ENCODE results near the gene IRF7.

IRF7 gene

GRCh38 chr11:623349-623869, 7.7 kb upstream of the IRF7 start:
- no peak for FAIRE-seq
- DNase-seq (ENCODE audit: insufficient read length, low spot score): no peak

GRCh38 chr11:621838-622237, 6.1 kb upstream of the IRF7 start:
- no peak for DNase-seq (ENCODE audit: insufficient read length, low spot score)
- no peak for FAIRE-seq

DNA sequence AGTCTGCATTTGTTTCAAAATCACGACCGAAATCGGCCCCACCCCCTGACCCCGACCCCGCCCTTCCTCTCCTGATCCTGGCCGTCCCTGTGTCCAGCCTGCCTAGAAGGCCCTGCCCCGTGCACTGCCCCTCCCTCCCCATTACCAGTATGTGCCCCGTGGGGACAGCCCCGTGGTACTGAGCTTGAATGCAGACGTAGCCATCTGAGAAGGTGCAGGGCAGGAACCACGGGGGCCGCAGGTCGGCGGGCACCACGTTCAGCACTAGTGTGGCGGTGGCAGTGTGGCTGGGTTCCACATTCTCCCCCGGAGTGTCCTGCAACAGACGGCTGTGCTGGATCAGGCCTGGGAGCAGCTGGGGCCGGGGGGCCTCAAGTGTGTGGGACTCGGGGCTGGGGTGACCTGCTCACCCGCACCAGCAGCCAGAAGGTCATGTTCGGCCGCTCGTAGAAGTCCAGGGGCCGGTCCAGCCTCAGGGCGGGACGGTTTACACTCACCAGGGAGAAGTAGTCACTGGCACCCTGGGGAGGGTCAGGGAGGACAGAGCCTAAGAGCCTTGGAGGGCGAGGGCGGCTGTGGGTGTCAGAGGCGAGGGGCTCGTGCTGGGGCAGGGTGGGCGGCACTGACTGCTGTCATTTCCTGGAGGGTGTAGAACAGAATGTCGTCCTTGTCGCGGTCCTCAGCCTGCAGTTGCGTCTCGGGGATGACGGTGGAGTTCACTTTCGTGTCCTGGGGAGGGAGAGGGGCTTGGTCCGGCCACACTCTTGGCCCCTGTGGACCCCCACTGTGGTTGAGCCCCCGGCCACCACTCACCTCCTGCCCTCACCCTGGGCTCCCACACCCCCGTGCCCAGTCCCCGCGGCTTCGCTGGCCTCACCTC, 5.4 kb upstream of the IRF7 start:
- no peak for DNase-seq (ENCODE audit: insufficient read length, low spot score)
- FAIRE-seq: no peak

- DNase-seq (ENCODE audit: insufficient read length, low spot score): no peak
- FAIRE-seq: no peak
Observed at GRCh38 chr11:620201-620600, 4.5 kb upstream of the IRF7 start.

DNA sequence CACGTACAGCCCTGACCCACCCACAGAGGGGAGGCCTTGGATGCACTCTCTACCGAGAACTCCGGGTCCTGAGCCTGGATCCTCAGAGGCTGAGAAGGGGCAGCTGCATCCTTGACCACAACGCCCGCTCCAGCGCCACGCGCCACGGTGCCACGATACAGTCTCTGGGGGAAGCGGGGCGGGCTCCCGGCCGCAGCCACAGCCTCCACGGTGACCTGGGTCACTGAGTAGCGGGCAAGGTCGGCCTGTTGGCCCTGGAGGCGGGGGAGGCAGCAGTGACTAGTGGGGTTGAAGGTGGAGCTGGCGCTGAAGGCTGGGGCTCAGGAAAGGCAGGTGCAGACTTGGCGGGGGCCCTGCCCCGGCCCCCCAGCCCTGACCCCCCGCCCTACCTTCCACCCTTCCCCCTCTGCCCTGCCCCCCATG, 3.9 kb upstream of the IRF7 start:
- DNase-seq (ENCODE audit: insufficient read length, low spot score): no peak
- no peak for FAIRE-seq

- DNase-seq (ENCODE audit: insufficient read length, low spot score): no peak
Observed at GRCh38 chr11:618856-619627, 3.3 kb upstream of the IRF7 start.

DNA sequence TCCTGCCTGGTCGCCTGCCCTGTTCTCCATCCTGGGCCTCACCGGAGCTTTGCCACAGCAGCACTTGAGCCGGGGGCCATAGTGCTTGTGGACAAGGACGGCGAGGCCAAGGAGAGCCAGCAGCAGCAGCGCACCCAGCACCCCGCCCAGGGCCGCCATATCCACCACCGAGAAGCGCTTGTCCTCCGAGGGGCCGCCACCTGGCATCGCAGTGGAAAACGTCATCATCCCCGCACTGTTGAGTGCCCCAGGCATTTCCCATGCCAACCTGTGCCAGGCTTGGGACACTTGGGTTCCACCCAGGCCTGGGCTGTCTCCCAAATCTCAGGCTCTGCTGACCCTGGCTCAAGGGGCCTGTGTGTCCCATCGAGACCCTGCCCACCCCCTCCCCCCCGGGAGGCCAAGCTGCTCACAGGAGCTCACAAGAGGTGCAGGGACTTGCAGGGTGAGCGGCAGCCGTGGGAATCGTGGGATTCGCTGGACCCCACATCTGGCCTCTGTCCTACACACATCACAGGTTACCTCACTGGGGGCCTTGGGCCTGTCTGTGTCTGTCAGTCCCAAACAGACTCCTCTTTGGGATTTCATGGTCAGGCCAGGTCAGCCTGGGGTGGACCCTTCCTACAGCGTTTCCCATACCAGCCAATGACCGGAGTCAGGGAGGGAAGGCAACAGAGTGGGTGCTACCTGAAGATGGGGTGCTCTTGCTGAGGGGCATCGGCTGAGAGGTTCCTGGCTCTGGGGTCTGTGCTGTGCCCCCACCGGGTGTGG, 2.3 kb upstream of the IRF7 start:
- no peak for DNase-seq (ENCODE audit: insufficient read length, low spot score)
- FAIRE-seq: no peak

More at GRCh38 chr11:618856-619627, 3.3 kb upstream of the IRF7 start:
- FAIRE-seq: no peak

DNA sequence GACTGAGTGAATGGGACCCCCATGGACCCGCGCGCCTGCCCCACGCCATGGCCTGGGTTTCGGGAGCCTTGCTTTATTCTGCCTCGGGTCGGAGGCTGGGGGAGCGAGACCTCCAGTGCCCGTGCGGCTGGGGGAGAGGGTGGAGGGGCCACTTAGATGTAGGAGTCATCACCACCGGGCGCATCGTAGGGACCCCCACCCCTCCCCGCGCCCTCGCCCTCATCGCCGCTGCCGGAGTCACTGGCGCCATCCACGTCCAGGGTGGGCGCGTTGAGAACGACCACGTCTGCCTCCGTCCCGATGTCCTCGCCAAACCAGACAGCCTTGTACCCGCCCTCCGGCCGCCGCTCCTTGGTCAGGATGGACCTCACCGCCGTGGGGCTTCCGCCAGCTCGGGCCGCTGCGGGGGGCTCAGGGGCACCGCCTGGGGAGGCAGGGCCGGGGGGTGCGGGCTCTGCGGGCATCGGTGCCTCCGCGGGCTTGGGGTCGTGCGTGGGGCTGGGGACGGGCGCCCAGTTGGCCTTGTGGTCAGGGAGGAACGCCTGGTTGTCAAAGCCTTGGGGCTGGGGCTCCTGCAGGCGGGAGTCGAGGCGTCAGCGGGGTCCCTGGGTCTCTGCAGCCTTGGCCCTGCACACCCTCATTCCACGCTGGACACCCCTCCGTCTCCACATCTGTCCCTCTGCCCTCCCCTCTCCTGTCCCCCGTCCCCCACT, 1.6 kb upstream of the IRF7 start:
- DNase-seq (ENCODE audit: insufficient read length, low spot score): no peak
- FAIRE-seq: no peak

GRCh38 chr11:616320-617198, 809 bp upstream of the IRF7 start:
- DNase-seq (ENCODE audit: insufficient read length, low spot score): no peak
- FAIRE-seq: no peak

- no peak for DNase-seq (ENCODE audit: insufficient read length, low spot score)
- no peak for FAIRE-seq
Observed at GRCh38 chr11:614623-615503, 887 bp downstream of the IRF7 start.

GRCh38 chr11:614021-614622, 1.6 kb downstream of the IRF7 start:
- no peak for DNase-seq (ENCODE audit: insufficient read length, low spot score)
- no peak for FAIRE-seq

DNA sequence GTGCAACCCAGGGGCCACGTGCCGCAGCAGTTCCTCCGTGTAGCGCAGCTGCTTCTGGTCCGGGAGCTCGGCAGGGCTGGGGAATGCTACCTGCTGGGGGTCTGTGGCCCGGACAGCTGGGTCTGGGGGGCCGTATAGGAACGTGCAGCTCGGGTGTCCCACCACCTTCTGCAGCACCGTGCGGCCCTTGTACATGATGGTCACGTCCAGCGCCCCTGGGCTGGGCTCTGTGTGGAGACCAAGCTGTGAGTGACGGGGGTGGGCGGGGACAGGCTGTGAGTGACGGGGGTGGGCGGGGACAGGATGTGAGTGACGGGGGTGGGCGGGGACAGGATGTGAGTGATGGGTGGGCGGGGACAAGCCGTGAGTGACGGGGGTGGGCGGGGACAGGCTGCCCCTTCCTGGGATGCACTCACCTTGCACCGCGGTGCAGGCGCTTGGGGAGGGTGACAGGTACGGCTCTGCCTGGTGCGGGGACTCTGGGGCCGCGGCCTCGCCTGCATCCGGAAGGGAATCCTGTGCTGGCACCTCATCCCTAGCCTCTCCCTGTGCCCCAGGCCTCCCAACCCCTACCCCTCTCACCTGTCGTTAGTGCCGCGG, 2.3 kb downstream of the IRF7 start:
- DNase-seq (ENCODE audit: insufficient read length, low spot score) (peak; percentile 43), FAIRE-seq (no peak)

GRCh38 chr11:612961-613300, 2.8 kb downstream of the IRF7 start:
- FAIRE-seq (no peak), DNase-seq (ENCODE audit: insufficient read length, low spot score) (no peak)

GRCh38 chr11:612201-612960, 3.4 kb downstream of the IRF7 start:
- peak; percentile 36 for DNase-seq (ENCODE audit: insufficient read length, low spot score)
- FAIRE-seq: no peak

DNA sequence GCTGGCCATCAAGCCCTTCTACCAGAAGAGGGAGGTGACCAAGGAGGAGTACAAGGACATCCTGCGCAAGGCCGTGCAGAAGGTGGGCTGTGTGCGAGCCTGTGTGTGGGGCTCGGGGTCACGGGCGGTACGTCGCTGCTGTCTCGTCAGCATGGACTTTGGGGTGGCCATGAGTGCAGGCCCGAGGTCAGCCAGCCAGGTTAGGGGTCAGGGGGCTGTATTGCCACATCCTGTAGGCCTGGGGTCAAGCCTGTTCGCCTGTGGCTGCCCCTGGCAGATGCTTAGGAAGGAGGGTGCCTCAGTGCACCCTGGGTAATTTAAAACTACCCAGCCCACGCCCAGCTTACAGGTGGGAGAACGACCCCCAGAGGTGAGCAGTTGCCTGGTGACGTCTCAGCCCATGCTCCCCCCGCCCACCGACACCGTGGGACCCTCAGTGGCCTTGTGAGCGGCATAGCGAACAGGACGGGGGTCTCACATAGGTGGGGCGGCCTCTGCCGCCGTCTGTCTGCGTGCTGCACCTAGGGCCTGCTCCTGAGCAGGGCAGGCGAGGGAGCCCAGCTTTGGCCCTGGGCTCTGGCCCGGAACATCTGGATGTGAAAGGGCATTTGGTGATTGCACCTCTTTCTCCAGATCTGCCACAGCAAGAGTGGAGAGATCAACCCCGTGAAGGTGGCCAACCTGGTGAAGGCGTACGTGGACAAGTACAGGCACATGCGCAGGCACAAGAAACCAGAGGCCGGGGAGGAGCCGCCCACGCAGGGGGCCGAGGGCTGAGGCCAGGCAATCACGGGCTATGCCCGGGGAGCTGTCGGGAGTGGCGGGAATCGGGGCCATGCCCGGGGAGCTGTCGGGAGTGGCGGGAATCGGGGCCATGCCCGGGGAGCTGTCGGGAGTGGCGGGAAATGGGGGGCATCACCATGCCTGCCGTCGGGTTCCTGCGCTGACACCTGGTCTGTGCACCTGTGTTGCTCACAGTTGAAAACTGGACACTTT, 4.5 kb downstream of the IRF7 start:
- DNase-seq (ENCODE audit: insufficient read length, low spot score): no peak
- FAIRE-seq: no peak

Data from HTR-8/SVneo (cell line).